GM15510 (cell line): Measurements from ENCODE around the gene CACNA1E.

Experiments used
- POLR2A ChIP-seq: IDR thresholded peaks from 3 replicates; pipeline ENCODE4 v1.6.1; 2011; ENCODE audit warnings: borderline replicate concordance; ENCODE audit not compliant: insufficient read length; ENCODE audit errors: extremely low read depth

Gene CACNA1E

GRCh38 chr1:181500636-181501035, 17.3 kb downstream of the CACNA1E start:
- TF ChIP-seq POLR2A = no peak

DNA sequence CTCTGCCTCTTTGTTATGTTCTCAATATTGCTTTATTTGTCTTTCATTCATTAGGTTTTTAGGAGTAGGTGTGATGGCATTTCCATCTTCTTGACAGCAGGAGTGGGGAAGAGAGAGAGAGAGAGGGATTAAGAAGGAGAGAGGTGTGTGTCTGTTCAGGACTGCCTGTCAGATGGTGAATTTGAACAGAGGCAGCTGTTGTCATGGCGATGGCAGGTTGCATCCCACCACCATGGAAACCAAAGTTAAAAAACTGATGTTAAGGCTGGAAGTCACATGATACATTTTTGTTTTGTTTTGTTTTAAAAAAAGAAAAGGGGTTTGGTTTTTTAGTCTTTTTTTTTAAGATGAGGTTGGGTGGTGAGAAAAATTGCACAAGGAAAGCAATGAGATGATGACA, 18.3 kb downstream of the CACNA1E start:
- TF ChIP-seq POLR2A = no peak

DNA sequence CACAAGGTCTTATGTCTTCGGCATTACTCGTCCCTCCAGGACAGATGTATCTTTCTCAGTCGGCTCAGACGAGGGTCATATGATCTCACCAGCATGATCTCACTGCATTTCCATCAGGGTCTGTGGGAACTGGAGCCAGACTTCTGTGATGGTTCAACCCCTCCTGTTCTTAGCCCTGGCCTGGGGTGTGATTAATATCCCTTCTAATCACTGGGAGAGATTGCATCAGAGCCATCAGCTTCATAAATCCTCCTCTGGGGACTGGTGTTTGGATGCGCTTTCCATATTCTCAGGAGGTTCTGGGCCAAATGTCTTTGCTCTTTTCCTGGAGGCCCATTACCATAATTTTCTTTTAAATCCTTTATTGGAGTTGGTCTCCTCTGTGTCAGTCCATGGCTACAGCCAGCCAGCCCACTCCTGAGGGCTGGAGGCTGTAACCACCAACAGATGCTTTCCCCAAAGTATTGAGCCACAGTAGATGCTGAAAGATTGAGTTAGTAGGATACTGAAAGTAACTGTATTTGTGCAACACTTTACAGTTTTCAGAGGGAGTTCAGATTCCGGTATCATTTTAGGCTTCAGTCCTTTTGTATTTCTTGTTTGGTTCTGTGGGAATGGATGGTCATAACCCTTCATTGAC, 20.0 kb downstream of the CACNA1E start:
- TF ChIP-seq POLR2A = no peak

GRCh38 chr1:181504399-181504842, 21.1 kb downstream of the CACNA1E start:
- TF ChIP-seq POLR2A = no peak

DNA sequence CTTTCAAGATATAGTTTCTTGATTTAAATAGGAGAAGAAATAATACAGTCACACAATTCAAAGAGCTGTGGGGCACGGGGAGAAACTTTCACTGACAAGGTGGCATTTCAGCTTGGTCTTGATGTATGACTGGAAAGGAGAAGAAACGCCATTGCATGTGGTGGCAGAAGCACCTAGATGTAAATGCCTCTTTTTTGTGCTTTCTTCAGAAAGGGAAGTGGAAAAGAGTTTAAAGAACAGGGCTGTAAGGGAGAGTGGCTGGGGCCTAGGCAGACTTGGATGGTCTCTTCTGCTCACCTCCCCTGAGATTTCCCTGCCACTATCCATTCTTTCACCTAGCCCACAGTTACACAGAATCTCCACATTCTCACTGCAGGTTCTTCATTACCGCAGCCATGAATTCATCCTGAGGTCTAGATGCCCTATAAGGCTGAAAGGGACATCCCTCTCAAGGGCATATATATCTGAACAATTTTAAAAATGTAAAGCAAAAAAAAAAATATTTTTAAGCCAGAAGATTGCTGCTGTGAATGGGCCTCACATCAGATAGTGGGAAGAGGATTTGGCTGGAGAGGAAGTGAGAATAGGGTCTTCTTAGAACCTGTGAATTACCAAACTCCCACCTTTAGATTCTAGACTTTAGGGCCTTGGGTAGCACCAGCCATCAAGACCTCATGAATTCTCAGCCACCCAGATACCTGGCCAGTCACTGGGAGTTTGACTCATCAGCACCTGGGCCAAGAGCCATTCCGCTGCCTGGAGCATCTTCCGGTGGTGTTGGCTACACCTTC, 23.4 kb downstream of the CACNA1E start:
- no peak for TF ChIP-seq POLR2A

DNA sequence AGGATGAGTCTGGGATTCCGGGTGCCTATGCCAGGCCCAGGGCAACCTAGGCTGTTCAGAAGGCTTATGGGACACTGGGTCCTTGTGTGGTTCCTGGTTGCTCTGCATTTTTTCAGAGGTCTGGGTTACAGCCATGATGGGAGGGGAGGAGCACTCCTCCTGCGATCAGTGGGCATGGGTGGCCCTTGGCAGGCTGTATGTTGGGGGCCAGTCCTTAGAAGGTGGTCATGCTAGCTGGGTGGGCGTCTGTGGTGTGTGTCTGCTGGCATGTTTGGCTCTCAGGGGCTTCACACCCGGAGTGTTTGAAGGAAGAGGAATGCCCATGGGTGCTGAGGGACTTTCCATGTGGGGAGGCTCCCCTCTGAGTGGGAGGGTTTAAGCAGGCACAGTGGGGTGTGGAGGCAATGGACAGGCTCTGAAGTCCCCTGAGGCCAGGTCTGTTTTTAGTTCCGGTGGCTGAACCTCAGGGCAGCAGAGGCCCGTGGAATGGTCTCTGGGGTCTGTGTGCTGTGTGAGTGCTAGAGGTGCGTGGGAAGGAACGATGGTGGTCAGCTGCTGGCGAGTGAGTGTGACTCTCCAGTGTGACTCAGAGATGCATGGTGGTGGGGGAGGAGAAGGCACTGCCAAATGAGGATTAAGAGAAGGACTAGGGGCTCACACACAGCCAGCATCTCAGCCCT, 25.3 kb downstream of the CACNA1E start:
- TF ChIP-seq POLR2A = no peak

GRCh38 chr1:181513786-181514297, 30.5 kb downstream of the CACNA1E start:
- no peak for TF ChIP-seq POLR2A

DNA sequence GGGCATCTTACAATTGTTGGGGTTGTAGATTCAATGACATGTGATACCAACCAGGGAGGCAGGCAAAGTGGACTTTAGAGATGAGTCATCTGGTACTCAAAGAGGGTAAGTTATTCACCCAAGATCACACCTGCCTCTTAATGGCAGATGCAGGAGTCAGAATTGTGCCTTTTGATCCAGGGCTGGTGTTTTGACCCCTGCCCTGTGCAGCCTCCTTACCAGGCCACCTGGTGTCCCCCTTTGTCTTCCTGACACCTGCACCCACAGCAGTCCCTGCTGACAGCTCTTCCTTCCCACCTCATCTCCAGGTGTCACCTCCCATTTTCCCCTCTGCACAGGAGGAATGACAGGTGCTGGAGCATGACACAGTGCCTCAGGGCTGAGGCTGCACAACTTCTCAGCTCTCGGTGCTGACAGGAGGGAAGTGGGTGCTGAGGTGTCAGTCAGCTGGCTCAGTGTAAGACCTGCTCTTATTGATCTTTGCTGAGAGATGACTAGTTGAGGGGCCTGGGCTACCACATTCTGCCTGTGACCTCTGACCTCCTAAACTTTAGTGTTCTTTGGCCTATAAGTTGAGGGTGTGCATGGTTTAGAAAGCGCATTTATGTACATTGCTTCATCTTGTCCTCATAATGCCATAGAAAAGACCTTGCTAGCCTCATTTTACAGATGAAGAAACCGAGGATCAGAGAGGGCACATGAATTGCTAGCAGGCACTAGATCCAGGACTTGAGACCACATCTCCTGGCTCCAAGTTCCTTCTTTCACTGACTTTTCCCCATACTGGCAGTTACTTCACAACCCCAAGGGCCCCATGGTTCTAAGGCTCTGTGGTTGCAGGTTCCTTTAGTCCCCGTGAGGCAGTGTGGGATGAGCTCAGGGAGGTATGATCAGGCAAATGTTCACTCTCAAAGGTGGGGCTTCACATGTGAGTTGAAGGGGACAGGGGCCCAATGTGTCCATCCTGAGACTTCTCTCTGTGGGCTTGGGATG, 31.3 kb downstream of the CACNA1E start:
- TF ChIP-seq POLR2A = no peak

- no peak for TF ChIP-seq POLR2A
Measured at GRCh38 chr1:181516706-181517105, 33.4 kb downstream of the CACNA1E start.

- TF ChIP-seq POLR2A = no peak
Measured at GRCh38 chr1:181517181-181517875, 34.0 kb downstream of the CACNA1E start.

DNA sequence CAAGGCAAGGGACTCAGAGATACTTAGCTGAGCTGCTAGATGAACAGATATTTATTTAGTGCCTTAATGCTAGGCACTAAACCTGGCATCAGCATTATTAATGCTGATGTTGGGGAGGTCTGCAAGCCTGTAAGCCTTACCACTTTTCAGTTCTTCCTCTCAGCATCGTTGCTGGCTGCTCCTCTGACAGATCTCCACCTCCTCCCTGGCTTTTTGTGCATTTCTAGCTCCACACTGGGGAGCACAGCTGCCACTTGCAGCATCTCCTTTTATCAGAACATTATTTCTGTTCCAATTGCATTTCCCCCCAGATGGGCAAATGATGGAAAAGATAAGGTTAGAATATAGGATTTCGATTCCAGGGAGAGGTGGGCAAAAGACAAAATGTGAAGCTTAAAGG, 34.8 kb downstream of the CACNA1E start:
- TF ChIP-seq POLR2A = no peak

DNA sequence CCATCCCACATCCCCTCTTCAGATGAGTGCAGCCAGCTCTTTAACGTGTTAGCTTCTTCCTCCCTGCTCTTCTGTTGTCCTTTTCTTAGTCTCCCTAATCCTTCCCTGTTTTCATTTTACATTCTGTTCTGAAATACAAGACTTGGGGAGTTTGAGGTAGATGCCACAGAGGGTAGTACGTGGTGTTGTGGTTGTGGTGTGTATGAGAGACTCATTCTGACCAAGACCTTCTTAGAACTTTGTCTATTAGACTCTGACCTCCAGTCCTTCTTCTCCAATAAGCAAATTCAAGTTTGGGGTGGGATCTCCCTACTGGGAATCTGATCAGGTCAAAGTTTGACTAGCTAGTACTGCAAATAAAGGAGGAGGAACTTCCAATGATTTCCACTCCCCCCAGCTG, 39.5 kb downstream of the CACNA1E start:
- TF ChIP-seq POLR2A = no peak

DNA sequence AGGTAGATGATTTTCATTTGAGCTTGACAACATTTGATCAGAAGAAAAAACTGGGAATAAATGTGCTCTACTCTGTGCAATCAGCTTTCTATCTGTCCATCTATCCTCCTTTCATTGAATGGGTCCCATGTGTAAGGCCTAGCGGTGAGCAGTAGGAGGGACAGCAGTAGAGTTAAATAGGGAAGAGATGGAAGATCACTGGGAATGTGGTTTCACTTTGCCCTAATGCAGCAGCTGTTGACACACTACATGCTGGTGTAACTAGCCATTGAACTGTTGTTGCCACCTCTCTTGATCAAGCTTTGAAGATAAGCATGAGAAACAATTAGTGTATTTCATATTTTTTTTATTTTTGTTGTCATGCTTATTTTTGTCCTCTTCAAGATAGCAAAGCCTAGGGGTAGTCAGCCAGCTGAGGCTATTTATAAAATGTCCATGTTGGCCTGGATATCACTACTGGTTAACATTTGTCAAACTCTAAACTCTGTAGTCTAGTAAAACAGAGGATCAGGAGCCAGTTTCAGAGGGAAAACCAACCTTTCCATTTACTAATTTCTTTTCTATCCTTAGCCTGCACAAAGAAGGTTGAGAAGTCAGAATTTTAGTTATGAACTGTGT, 41.9 kb downstream of the CACNA1E start:
- TF ChIP-seq POLR2A = no peak
